ENCODE data around the gene ARID3A. TPM values are rescaled to one million over a fixed set of nuclear protein-coding genes. Genes with fewer than 3 reads are reported as not detected.
A peak's percentile ranks its signal among the peaks of the same experiment; 100 is the strongest.

ARID3A gene
- total and polyA plus RNA-seq, 12 donors: 1.6 to 10.2 (median 7.4) TPM

- Histone ChIP-seq H3K36me3 (replicated peaks in 1 of 2) (peaks cover 0 to 32% of the 10 kb centered on the region in 2 donors), H3K27me3 (no peaks in the 10 kb centered on the region), H3K9me3 (replicated peaks in 1 of 3) (no peaks in the 10 kb centered on the region), H3K4me3 (no peak overlapping the region), H3K27ac (peak overlapping the region in 2 of 5 donors; percentile 86 to 90), H3K4me1 (replicated peaks in 1 of 2) (peaks cover 27 to 48% of the 10 kb centered on the region in 2 donors)
- no peak for DNase-seq
- intact Hi-C loops (cut with DNase I): no loop called here
- WGBS, 4 donors: 48 to 70% (median 60%) methylated on average over 9 to 31 of the region's 31 CpGs
- TF ChIP-seq CTCF (IDR thresholded peaks at IDR 0.05): no peak
- TF ChIP-seq POLR2A (IDR thresholded peaks at IDR 0.05): no peak
Observed at GRCh38 chr19:1015782-1016646, 90.2 kb downstream of the ARID3A start.

- H3K4me1 ChIP-seq (replicated peaks in 1 of 2): peaks cover 27 to 48% of the 10 kb centered on the region in 2 donors
- 30 to 41% (median 36%) methylated on average over 10 to 12 of the region's 12 CpGs; no CpG with 5 or more reads in 1 of the 4 donors for WGBS, 4 donors
- peak overlapping the region in 3 of 5 donors; percentile 54 to 90 (median 86) for H3K27ac ChIP-seq
- peak in 5 of 7 donors; percentile 59 to 87 (median 74) for DNase-seq
- no peak overlapping the region for H3K4me3 ChIP-seq
- H3K36me3 ChIP-seq (replicated peaks in 1 of 2): peaks cover 0 to 26% of the 10 kb centered on the region in 2 donors
- no peaks in the 10 kb centered on the region for H3K27me3 ChIP-seq
- TF ChIP-seq CTCF (IDR thresholded peaks at IDR 0.05) (no peak), POLR2A (IDR thresholded peaks at IDR 0.05) (peak in 1 of 2 donors; percentile 40)
- no peaks in the 10 kb centered on the region for H3K9me3 ChIP-seq (replicated peaks in 1 of 3)
- intact Hi-C loops (cut with DNase I): no loop called here
Observed at GRCh38 chr19:1016647-1017114, 90.8 kb downstream of the ARID3A start.

GRCh38 chr19:1017115-1017905, 91.5 kb downstream of the ARID3A start:
- H3K27me3 ChIP-seq: no peaks in the 10 kb centered on the region
- peak in 2 of 7 donors; percentile 41 to 53 for DNase-seq
- H3K4me1 ChIP-seq (replicated peaks in 1 of 2): peaks cover 27 to 48% of the 10 kb centered on the region in 2 donors
- no peaks in the 10 kb centered on the region for H3K9me3 ChIP-seq (replicated peaks in 1 of 3)
- intact Hi-C loops (cut with DNase I): no loop called here
- peaks cover 0 to 19% of the 10 kb centered on the region in 2 donors for H3K36me3 ChIP-seq (replicated peaks in 1 of 2)
- H3K4me3 ChIP-seq: no peak overlapping the region
- WGBS, 4 donors: 48 to 70% (median 59%) methylated on average over 10 to 24 of the region's 24 CpGs
- TF ChIP-seq POLR2A (IDR thresholded peaks at IDR 0.05) (no peak), CTCF (IDR thresholded peaks at IDR 0.05) (no peak)
- H3K27ac ChIP-seq: peak overlapping the region in 3 of 5 donors; percentile 54 to 90 (median 86)

- H3K4me1 ChIP-seq (replicated peaks in 1 of 2): peaks cover 27 to 49% of the 10 kb centered on the region in 2 donors
Observed at GRCh38 chr19:1017906-1018305, 92.1 kb downstream of the ARID3A start.

More at GRCh38 chr19:1017906-1018305, 92.1 kb downstream of the ARID3A start:
- intact Hi-C loops (cut with DNase I): no loop called here
- no peak for TF ChIP-seq CTCF (IDR thresholded peaks at IDR 0.05)
- no peak for DNase-seq
- Histone ChIP-seq H3K4me3 (no peak overlapping the region), H3K9me3 (replicated peaks in 1 of 3) (no peaks in the 10 kb centered on the region), H3K36me3 (replicated peaks in 1 of 2) (peaks cover 0 to 13% of the 10 kb centered on the region in 2 donors), H3K27me3 (no peaks in the 10 kb centered on the region), H3K27ac (peak overlapping the region in 2 of 5 donors; percentile 86 to 90)
- 84 to 90% (median 89%) methylated on average over 7 to 9 of the region's 9 CpGs; no CpG with 5 or more reads in 1 of the 4 donors for WGBS, 4 donors
